ENCODE results near the gene LAT. TPM values are rescaled to one million over a fixed set of nuclear protein-coding genes. Genes with fewer than 3 reads are reported as not detected.
"Not testable (repeated sequence)": the region's sequence is repeated elsewhere in the genome, so short reads cannot be mapped to it uniquely, and the experiment has no call there.

Gene LAT
- total RNA-seq, 1 donor: 1.4 TPM

- no peak overlapping the region for H3K27ac ChIP-seq (ENCODE audit: low read depth, low read length)
- DNase-seq (ENCODE audit: insufficient read length, low spot score, missing footprints): peak; percentile 67
- peaks cover 3% of the 10 kb centered on the region for H4K20me1 ChIP-seq (ENCODE audit: insufficient read depth, low read length)
- no peak overlapping the region for H3K4me3 ChIP-seq (ENCODE audit: insufficient read depth, low read length)
- peak; percentile 15 for TF ChIP-seq CTCF (IDR thresholded peaks at IDR 0.05; ENCODE audit: extremely low read depth, low read depth, low read length)
- H3K36me3 ChIP-seq (ENCODE audit: insufficient read depth, low read length): peaks cover 29% of the 10 kb centered on the region
- H3K9me3 ChIP-seq (ENCODE audit: low read depth, low read length): no peaks in the 10 kb centered on the region
- H3K27me3 ChIP-seq (ENCODE audit: insufficient read depth, low read length): no peaks in the 10 kb centered on the region
- peaks cover 13% of the 10 kb centered on the region for H3K4me1 ChIP-seq (ENCODE audit: insufficient read depth, low read length)
- H3K79me2 ChIP-seq (ENCODE audit: insufficient read depth, low read length): peaks cover 41% of the 10 kb centered on the region
- no peak overlapping the region for H2AFZ ChIP-seq (ENCODE audit: low read length)
- H3K4me2 ChIP-seq (ENCODE audit: insufficient read depth, low read length): no peak overlapping the region
Measured at GRCh38 chr16:28977703-28978662, 6.9 kb upstream of the LAT start.

- Histone ChIP-seq H3K36me3 (ENCODE audit: insufficient read depth, low read length) (peaks cover 35% of the 10 kb centered on the region), H3K79me2 (ENCODE audit: insufficient read depth, low read length) (peaks cover 33% of the 10 kb centered on the region)
- H3K4me2 ChIP-seq (ENCODE audit: insufficient read depth, low read length); H3K27ac ChIP-seq (ENCODE audit: low read depth, low read length); H3K9me3 ChIP-seq (ENCODE audit: low read depth, low read length); H3K4me1 ChIP-seq (ENCODE audit: insufficient read depth, low read length); H3K27me3 ChIP-seq (ENCODE audit: insufficient read depth, low read length); DNase-seq (ENCODE audit: insufficient read length, low spot score, missing footprints); H4K20me1 ChIP-seq (ENCODE audit: insufficient read depth, low read length); H3K4me3 ChIP-seq (ENCODE audit: insufficient read depth, low read length); H2AFZ ChIP-seq (ENCODE audit: low read length): not testable (repeated sequence)
Measured at GRCh38 chr16:28980330-28980729, 4.5 kb upstream of the LAT start.

- Histone ChIP-seq H3K27me3 (ENCODE audit: insufficient read depth, low read length) (no peaks in the 10 kb centered on the region), H3K4me2 (ENCODE audit: insufficient read depth, low read length) (no peak overlapping the region), H3K4me3 (ENCODE audit: insufficient read depth, low read length) (no peak overlapping the region), H3K79me2 (ENCODE audit: insufficient read depth, low read length) (peaks cover 27% of the 10 kb centered on the region), H3K27ac (ENCODE audit: low read depth, low read length) (no peak overlapping the region), H4K20me1 (ENCODE audit: insufficient read depth, low read length) (peaks cover 3% of the 10 kb centered on the region), H2AFZ (ENCODE audit: low read length) (no peak overlapping the region), H3K4me1 (ENCODE audit: insufficient read depth, low read length) (no peaks in the 10 kb centered on the region), H3K36me3 (ENCODE audit: insufficient read depth, low read length) (peaks cover 35% of the 10 kb centered on the region), H3K9me3 (ENCODE audit: low read depth, low read length) (no peaks in the 10 kb centered on the region)
- DNase-seq (ENCODE audit: insufficient read length, low spot score, missing footprints): peak; percentile 77
- TF ChIP-seq CTCF (IDR thresholded peaks at IDR 0.05; ENCODE audit: extremely low read depth, low read depth, low read length): no peak
Measured at GRCh38 chr16:28980929-28981328, 3.9 kb upstream of the LAT start.

GRCh38 chr16:28981517-28981916 lies 3.3 kb upstream of the LAT start:
- H4K20me1 ChIP-seq (ENCODE audit: insufficient read depth, low read length): peaks cover 3% of the 10 kb centered on the region
- peak; percentile 42 for DNase-seq (ENCODE audit: insufficient read length, low spot score, missing footprints)
- no peak overlapping the region for H3K4me2 ChIP-seq (ENCODE audit: insufficient read depth, low read length)
- H3K27ac ChIP-seq (ENCODE audit: low read depth, low read length): no peak overlapping the region
- H3K9me3 ChIP-seq (ENCODE audit: low read depth, low read length): no peaks in the 10 kb centered on the region
- no peak overlapping the region for H3K4me3 ChIP-seq (ENCODE audit: insufficient read depth, low read length)
- H3K36me3 ChIP-seq (ENCODE audit: insufficient read depth, low read length): peaks cover 35% of the 10 kb centered on the region
- H3K27me3 ChIP-seq (ENCODE audit: insufficient read depth, low read length): no peaks in the 10 kb centered on the region
- peaks cover 21% of the 10 kb centered on the region for H3K79me2 ChIP-seq (ENCODE audit: insufficient read depth, low read length)
- H3K4me1 ChIP-seq (ENCODE audit: insufficient read depth, low read length): no peaks in the 10 kb centered on the region
- no peak overlapping the region for H2AFZ ChIP-seq (ENCODE audit: low read length)
- peak; percentile 48 for TF ChIP-seq CTCF (IDR thresholded peaks at IDR 0.05; ENCODE audit: extremely low read depth, low read depth, low read length)

Measured in osteoblast (primary cell).